ENCODE data around the gene PEAK1. TPM values are rescaled to one million over a fixed set of nuclear protein-coding genes. Genes with fewer than 3 reads are reported as not detected.
A peak's percentile ranks its signal among the peaks of the same experiment; 100 is the strongest.

PEAK1 gene
- total and polyA plus RNA-seq, 2 experiments from 2014 or later = 7.8 to 34.1 TPM

GRCh38 chr15:77225646-77226045, 194.3 kb downstream of the PEAK1 start (continued):
- TF ChIP-seq ZNF462 (CRISPR knock-in tag; IDR thresholded peaks at IDR 0.05) (no peak), STAT1 (IDR thresholded peaks at IDR 0.05; ENCODE audit: unreplicated experiment) (no peak), ZNF114 (CRISPR knock-in tag; IDR thresholded peaks at IDR 0.05) (no peak), CTCF (conservative IDR thresholded peaks at IDR 0.05; ENCODE audit: low read depth in 2 of 2) (no peak)

- Mint-ChIP-seq H3K27ac (peak overlapping the region; percentile 16), H3K4me3 (no peak overlapping the region), H3K9me3 (no peaks in the 10 kb centered on the region), H3K27me3 (ENCODE audit: insufficient read depth, low read depth, poor library complexity) (no peaks in the 10 kb centered on the region), H3K4me1 (peaks cover 36% of the 10 kb centered on the region), H3K36me3 (ENCODE audit: low read depth) (no peaks in the 10 kb centered on the region)
- DNase-seq (ENCODE audit: low spot score) (no peak), ATAC-seq (no peak)
- Histone ChIP-seq H4K20me1 (replicated peaks; ENCODE audit: insufficient read depth) (no peaks in the 10 kb centered on the region), H2AFZ (no peak overlapping the region), H3K27ac (ENCODE audit: low read depth) (no peak overlapping the region), H3K4me3 (no peak overlapping the region), H3K36me3 (ENCODE audit: insufficient read depth) (no peaks in the 10 kb centered on the region), H3K4me2 (no peak overlapping the region), H3K4me1 (ENCODE audit: insufficient read depth) (peaks cover 13% of the 10 kb centered on the region; the same call in 1 of the 2 replicates), H3K9me2 (ENCODE audit: insufficient read depth) (no peaks in the 10 kb centered on the region), H3K79me2 (replicated peaks; ENCODE audit: insufficient read depth) (no peaks in the 10 kb centered on the region), H3K27me3 (ENCODE audit: insufficient read depth) (no peaks in the 10 kb centered on the region), H3F3A (replicated peaks; ENCODE audit: low read depth) (no peaks in the 10 kb centered on the region)
- no peak for TF ChIP-seq STAT1 (IDR thresholded peaks at IDR 0.05; ENCODE audit: unreplicated experiment)
Observed at GRCh38 chr15:77225088-77225487, 194.8 kb downstream of the PEAK1 start.
